Urinary bladder (tissue), 4 donors: Measurements from ENCODE around the gene AMBRA1. TPM values are rescaled to one million over a fixed set of nuclear protein-coding genes. Genes with fewer than 3 reads are reported as not detected.

ENCODE experiments used
- DNase-seq: peaks from one replicate; pipeline ENCODE4 v3.0.0-alpha.2; 2015; ENCODE audit errors: extremely low spot score
- H3K27ac ChIP-seq: one replicate; pipeline ENCODE4 v1.5.1; 2013; ENCODE audit warnings: low read depth, mild to moderate bottlenecking, moderate library complexity
- H3K36me3 ChIP-seq: one replicate; pipeline ENCODE4 v1.6.1; 2013; ENCODE audit warnings: mild to moderate bottlenecking, moderate library complexity; ENCODE audit not compliant: insufficient read depth
- H3K4me1 ChIP-seq: one replicate; pipeline ENCODE4 v1.6.1; 2013; ENCODE audit warnings: mild to moderate bottlenecking, moderate library complexity; ENCODE audit not compliant: insufficient read depth
- H3K4me3 ChIP-seq: one replicate; pipeline ENCODE4 v1.5.1; 2013; ENCODE audit warnings: low read depth, low read length
- WGBS: extraction: QIAGEN DNeasy Blood & Tissue Kit; methylation state at CpG from one replicate; pipeline ENCODE4 v1.1.7; 2013; 5-methylcytosine and 5-hydroxymethylcytosine counted together
- polyA plus RNA-seq: library from polyadenylated mRNA; stranded (reverse); fragments of 200-250 nt; gene quantifications from one replicate; pipeline ENCODE4 v1.2.3, GENCODE V29; 2013
- total RNA-seq: library from RNA; depleted of rRNA; stranded (reverse); fragments of >200 nt; gene quantifications from one replicate; pipeline ENCODE4 v1.2.3, GENCODE V29; 2014
- donor health status: healthy with polysubstance abuse.
- donor health status: healthy.

Gene AMBRA1, protein sequence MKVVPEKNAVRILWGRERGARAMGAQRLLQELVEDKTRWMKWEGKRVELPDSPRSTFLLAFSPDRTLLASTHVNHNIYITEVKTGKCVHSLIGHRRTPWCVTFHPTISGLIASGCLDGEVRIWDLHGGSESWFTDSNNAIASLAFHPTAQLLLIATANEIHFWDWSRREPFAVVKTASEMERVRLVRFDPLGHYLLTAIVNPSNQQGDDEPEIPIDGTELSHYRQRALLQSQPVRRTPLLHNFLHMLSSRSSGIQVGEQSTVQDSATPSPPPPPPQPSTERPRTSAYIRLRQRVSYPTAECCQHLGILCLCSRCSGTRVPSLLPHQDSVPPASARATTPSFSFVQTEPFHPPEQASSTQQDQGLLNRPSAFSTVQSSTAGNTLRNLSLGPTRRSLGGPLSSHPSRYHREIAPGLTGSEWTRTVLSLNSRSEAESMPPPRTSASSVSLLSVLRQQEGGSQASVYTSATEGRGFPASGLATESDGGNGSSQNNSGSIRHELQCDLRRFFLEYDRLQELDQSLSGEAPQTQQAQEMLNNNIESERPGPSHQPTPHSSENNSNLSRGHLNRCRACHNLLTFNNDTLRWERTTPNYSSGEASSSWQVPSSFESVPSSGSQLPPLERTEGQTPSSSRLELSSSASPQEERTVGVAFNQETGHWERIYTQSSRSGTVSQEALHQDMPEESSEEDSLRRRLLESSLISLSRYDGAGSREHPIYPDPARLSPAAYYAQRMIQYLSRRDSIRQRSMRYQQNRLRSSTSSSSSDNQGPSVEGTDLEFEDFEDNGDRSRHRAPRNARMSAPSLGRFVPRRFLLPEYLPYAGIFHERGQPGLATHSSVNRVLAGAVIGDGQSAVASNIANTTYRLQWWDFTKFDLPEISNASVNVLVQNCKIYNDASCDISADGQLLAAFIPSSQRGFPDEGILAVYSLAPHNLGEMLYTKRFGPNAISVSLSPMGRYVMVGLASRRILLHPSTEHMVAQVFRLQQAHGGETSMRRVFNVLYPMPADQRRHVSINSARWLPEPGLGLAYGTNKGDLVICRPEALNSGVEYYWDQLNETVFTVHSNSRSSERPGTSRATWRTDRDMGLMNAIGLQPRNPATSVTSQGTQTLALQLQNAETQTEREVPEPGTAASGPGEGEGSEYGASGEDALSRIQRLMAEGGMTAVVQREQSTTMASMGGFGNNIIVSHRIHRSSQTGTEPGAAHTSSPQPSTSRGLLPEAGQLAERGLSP (N-terminal part only)
- total RNA-seq (22.9 TPM), polyA plus RNA-seq (21.9 TPM)

DNA sequence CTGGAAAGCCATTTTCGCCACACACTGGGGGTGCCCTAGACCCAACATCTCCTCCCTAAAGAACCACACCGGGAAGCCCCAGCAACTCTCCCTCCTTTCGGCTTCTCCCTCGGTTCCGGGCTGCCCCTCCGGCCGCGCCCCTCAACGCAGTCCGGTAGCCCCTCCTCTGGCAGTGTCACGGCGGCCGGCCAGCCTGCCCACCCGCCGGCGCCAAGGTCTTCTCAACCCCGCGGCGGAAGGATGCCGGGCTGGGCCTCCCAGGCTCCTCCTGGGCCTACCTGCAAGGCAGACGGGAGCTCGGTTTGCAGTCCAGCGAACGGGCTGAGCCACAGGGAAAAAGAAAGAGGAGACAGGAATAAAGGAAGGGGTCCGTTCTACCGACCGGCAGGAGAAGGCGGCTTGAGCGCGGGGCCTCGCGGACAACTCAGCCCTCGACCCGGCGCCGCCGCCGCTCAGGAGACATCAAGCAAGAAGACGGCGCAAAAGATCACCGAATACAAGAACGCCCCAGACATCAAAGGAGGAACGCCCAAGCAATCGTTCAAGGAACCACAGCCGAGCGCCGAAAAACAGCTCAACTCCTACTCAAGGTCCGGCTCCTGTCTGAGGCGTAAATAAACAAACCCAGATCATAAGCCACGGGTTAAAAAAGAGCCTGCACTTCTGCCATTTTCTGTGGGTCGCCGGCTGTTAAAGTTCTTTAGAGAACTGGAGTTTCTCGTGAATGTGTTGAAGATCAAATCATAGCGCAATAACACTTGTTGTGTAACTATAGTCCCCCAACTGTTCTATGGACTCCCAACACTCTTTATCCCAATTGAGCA is at the start of gene AMBRA1:
AMBRA1 (minus strand) TSS at position 474 of the 824 bp plus-strand sequence. CDS start 45,643 bp downstream, outside the sequence.
- Histone ChIP-seq H3K4me3 (peak within 1 kb of the TSS; percentile 97), H3K4me1 (peaks cover 3% of the 10 kb centered on the region), H3K27ac (peak within 1 kb of the TSS; percentile 92), H3K36me3 (no peaks in the 10 kb centered on the region)
- peak; percentile 85 for DNase-seq
- 2% methylated on average over 54 of the region's 54 CpGs for WGBS

DNA sequence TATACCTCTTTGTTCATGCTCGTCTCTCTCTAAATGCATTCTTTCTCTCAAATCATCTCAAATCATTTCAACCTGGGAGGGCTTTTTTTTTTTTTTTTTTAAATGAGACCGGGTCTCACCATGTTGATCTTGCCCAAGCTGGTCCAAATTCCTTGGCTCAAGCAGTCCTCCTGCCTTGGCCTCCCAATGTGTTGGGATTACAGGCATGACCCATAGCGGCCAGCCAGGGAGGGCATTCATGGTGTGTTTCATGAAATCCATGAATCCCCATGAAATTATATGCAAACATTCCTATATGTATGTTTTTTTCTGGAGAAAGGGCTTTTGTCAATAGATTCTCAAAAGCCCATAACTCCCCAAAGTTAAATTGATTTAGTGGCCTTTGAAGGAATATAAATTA is 49.7 kb upstream of the AMBRA1 start:
- 83% methylated on average over 3 of the region's 3 CpGs for WGBS
- no peak overlapping the region for H3K4me3 ChIP-seq
- no peaks in the 10 kb centered on the region for H3K4me1 ChIP-seq
- H3K27ac ChIP-seq, result no peak overlapping the region
- DNase-seq, result no peak
- H3K36me3 ChIP-seq, result no peaks in the 10 kb centered on the region

DNA sequence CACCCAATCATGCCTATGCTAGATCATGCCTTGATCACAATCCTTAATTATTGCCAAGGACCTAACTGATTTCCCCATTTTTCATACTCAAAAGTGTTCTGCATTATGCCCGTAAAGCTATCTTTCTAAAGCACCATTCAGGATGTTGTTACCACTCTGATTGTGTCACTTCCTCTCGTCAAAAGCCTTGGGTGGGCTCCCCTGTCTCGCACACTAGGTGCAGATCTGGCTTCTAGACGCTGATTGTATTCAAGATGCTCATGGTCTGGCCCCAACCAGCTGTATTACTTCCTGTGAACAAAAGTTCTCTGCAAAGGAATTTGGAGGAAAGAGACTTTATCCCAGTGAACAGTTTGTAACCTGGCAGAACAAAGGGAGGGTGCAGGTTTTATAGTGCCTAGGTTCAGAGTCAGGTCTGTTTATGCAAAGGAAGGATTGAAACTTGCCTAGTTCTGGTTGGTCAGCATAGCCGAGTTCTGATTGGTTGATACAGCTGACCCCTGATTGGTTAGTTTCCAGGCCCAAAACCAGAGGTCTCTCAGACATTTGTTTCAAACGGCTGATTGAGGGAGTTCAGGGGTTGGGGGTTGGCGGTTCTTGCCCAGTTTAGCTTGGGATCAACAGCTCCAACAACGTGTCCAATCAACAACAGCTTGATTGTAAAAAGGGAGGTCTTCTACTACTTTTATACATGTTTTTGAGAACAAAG is 49.0 kb upstream of the AMBRA1 start:
- Histone ChIP-seq H3K27ac (no peak overlapping the region), H3K36me3 (no peaks in the 10 kb centered on the region), H3K4me1 (no peaks in the 10 kb centered on the region), H3K4me3 (no peak overlapping the region)
- DNase-seq, result no peak
- WGBS, result 92% methylated on average over 8 of the region's 8 CpGs

DNA sequence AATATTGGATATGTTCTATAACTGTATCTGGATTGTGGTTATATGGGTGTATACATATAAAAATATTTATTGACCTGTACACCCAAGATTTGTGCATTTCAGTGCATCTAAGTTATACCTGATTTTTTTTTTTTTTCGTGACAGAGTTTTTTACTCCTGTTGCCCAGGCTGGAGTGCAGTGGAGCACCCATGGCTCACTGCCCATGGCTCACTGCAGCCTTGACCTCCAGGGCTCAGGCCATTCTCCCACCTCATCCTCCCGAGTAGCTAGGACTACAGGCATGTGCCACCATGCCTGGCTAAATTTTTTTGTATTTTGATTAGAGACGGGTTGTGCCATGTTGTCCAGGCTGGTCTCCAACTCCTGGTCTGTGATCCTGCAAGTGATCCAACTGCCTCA is 47.8 kb upstream of the AMBRA1 start:
- WGBS, result 93% methylated on average over 3 of the region's 3 CpGs
- no peaks in the 10 kb centered on the region for H3K36me3 ChIP-seq
- H3K4me3 ChIP-seq, result no peak overlapping the region
- DNase-seq, result no peak
- no peaks in the 10 kb centered on the region for H3K4me1 ChIP-seq
- no peak overlapping the region for H3K27ac ChIP-seq

DNA sequence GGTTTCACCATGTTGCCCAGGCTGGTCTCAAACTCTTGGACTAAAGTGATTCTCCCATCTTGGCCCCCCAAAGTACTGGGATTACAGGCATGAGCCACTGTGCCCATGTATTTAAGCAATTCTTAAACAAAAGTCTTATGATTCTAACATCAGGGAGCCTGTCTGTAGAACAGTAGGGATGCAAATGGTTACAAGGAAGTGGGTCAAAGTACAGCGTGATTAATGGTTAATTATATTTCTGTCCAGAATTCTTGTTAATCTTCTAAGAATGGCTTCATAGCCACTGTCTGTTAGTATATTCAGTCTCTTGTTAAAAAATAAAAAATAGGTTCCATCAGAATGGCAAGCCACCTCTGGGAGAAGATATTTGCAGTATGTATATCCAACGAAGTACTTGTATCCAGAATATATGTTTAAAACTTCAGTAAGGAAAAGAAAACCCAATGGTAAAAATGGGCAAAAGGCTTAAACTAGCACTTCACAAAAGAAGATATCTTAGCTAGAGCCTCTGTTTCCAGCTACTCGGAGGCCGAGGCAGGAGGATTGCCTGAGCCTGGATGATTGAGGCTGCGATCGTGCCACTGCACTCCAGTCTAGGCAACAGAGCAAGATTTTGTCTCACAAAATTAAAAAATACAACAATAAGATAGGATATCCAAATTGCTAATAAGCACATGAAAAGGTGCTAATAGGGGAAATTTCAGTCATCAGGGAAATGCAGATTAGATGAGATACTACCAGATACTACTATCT is 46.4 kb upstream of the AMBRA1 start:
- Histone ChIP-seq H3K4me3 (no peak overlapping the region), H3K27ac (no peak overlapping the region), H3K4me1 (no peaks in the 10 kb centered on the region), H3K36me3 (no peaks in the 10 kb centered on the region)
- WGBS, result 97% methylated on average over 6 of the region's 6 CpGs
- DNase-seq, result no peak

DNA sequence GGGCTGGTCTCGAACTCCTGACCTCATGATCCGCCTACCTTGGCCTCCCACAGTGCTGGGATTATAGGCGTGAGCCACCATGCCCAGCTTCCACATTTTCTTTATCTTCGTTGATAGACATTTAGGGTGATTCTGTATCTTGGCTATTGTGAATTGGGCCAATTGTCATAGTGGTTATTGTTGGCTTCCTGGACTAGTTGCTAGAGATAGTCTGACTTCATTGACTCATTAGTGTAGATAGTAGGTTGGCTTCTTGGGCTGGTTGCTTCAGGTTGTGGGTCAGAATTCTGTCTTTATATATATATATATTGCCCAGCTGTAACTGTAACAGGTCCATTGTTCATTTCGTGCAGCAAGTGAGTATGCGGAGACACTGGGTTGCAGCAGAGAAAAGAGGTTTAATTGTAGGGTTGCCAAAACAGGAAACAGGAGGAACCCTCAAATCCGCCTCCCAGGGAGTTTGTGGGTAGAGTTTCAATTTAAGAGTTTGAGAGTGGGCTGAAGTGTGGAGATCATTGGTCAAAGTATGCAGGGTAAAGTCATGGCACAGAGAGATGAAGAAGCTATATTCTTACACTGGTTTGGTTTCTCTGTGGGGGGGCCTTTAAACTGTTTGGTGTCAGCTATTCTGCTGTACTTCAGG is 45.5 kb upstream of the AMBRA1 start:
- Histone ChIP-seq H3K4me1 (no peaks in the 10 kb centered on the region), H3K36me3 (no peaks in the 10 kb centered on the region), H3K4me3 (no peak overlapping the region), H3K27ac (no peak overlapping the region)
- 97% methylated on average over 7 of the region's 7 CpGs for WGBS
- no peak for DNase-seq

DNA sequence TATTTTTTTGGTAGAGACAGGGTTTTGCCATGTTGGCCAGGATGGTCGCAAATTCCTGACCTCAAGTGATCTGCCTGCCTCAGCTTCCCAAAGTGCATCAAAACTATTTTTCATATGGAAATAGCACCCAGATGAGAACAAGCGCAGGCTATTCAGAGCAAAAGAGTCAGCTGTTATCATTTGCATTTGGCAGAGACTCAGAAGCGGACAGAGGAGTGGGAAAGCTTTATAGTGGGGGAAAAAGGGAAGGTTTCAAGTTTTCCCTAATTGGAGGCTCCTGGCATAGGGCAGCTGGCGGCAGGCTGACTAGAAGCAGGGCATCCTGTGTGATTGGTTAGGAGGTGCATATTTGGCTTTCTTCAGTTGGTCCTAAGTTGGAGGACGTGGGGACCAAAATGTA is 43.7 kb upstream of the AMBRA1 start:
- Histone ChIP-seq H3K4me1 (no peaks in the 10 kb centered on the region), H3K27ac (no peak overlapping the region), H3K4me3 (no peak overlapping the region), H3K36me3 (peaks cover 2% of the 10 kb centered on the region)
- 94% methylated on average over 5 of the region's 5 CpGs for WGBS
- DNase-seq, result no peak

DNA sequence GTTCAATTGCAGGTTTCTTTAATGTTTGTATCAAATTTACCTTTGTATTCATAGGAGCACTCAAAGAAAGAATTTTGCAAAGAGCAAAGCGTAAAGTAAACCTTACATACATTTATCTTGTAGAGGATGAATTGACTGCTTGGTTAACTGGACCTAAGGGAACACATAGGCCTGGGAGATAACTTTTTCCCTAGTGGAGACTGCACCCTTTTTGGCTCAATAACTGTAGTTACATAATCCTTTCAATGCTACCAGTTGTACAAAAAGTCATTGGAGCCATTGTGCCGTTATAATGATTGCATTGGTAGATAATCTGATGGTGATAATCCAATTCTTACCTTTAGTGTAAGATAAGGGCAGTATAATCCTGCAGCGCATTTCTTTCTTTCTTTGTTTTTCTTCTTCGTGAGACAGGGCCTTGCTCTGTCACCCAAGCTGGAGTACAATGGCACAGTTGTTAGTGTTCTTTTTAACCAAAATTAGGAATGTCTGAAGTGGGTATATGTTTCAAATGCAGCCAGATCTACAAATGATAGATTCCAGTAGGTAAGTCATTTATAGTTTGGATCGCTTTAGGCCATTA is 41.8 kb upstream of the AMBRA1 start:
- WGBS, result 90% methylated on average over 5 of the region's 5 CpGs
- H3K27ac ChIP-seq, result no peak overlapping the region
- H3K4me1 ChIP-seq, result no peaks in the 10 kb centered on the region
- DNase-seq, result no peak
- H3K4me3 ChIP-seq, result no peak overlapping the region
- peaks cover 3% of the 10 kb centered on the region for H3K36me3 ChIP-seq

DNA sequence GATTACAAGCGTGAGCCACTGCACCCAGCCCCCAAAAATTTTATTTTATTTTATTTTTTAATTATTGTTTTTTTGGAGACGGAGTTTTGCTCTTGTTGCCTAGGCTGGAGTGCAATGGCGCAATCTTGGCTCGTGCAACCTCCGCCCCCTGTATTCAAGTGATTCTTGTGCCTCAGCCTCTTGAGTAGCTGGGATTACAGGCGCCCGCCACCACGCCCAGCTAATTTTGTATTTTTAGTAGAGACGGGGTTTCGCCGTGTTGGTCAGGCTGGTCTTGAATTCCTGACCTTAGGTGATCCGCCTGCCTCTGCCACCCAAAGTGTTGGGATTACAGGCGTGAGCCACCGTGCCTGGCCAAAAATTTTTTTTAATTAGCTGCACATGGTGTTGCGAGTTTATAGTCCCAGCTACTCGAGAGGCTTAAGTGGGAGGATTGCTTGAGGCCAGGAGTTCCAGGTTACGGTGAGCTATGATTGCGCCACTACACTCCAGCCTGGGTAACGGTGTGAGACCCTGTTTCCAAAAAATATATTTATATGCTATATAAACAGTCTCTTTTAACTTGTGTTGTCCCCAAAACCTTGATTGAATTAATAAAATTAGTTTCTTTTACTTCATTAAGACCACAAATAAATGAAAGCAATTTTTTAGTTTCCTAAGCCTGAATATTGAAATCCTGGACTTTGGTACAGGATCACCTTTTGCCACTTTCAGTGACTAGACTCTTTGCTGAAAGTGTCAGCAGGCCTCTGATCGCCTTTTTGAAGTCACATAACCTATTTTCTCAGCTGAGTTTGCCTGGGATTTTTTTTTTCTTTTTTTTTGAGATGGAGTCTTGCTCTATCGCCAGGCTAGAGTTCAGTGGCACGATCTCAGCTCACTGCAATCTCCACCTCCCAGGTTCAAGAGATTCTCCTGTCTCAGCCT is 39.7 kb upstream of the AMBRA1 start:
- Histone ChIP-seq H3K36me3 (peaks cover 3% of the 10 kb centered on the region), H3K27ac (no peak overlapping the region), H3K4me1 (no peaks in the 10 kb centered on the region), H3K4me3 (no peak overlapping the region)
- WGBS, result 92% methylated on average over 22 of the region's 22 CpGs
- DNase-seq, result no peak

DNA sequence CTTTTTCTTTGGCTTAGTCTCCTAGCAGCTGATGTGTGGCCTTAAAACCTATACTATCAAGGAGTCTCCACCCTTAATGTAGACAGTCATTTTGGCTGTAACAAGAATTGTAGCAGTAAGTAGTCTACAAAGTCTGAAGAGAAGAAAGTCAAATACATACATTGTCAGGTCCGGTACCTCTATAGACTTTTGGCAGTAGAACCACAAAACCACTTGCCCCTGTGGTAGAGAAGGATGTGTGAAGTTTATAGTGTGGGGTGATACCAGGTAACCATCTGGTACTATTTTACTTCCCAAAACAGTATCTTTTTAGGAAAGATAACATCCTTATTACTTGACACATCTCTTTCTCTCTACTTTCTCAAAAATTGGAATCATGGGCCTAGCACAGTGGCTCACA is 38.7 kb upstream of the AMBRA1 start:
- Histone ChIP-seq H3K27ac (no peak overlapping the region), H3K4me3 (no peak overlapping the region), H3K36me3 (peaks cover 3% of the 10 kb centered on the region), H3K4me1 (no peaks in the 10 kb centered on the region)
- WGBS, result 95% methylated on average over 1 of the region's 1 CpG
- no peak for DNase-seq
